HL-60 (cell line): Measurements from ENCODE around the gene CYP3A4.

Experiments
- DNase-seq, 2 experiments: peaks; one replicate each; pipeline ENCODE4 v3.0.0-alpha.2; 2010 to 2020; ENCODE audit warnings: low read depth in 1 of 2, low spot score in 1 of 2
- H3K27ac ChIP-seq: fragments of 250-450 bp; sonication (Bioruptor Pico); replicated peaks from 2 replicates; pipeline ENCODE4 v1.5.1; 2020; ENCODE audit warnings: mild to moderate bottlenecking, moderate library complexity
- H3K27me3 ChIP-seq: fragments of 250-450 bp; sonication (Bioruptor Pico); 2 replicates; pipeline ENCODE4 v1.5.1; 2021; ENCODE audit warnings: mild to moderate bottlenecking, moderate library complexity; ENCODE audit not compliant: insufficient read depth, poor library complexity, severe bottlenecking
- H3K4me3 ChIP-seq: replicated peaks from 2 replicates; pipeline ENCODE4 v1.5.1; 2011; ENCODE audit warnings: mild to moderate bottlenecking, control low read depth, low read length; ENCODE audit not compliant: insufficient read depth
- GABPA ChIP-seq: IDR thresholded peaks from 2 replicates; pipeline ENCODE4 v1.6.1; 2012; ENCODE audit warnings: low read depth
- POLR2AphosphoS5 ChIP-seq: IDR thresholded peaks from 2 replicates; pipeline ENCODE4 v1.6.1; 2012; ENCODE audit warnings: low read depth
- SPI1 ChIP-seq: IDR thresholded peaks from 2 replicates; pipeline ENCODE4 v1.6.1; 2012; ENCODE audit warnings: low read depth, mild to moderate bottlenecking, borderline replicate concordance
- TF ChIP-seq, protein P1 (sequence below): IDR thresholded peaks from one replicate; pipeline ENCODE4 v1.5.1; 2011; ENCODE audit warnings: low read length, control low read depth, inconsistent platforms; ENCODE audit not compliant: insufficient read depth
- TF ChIP-seq, protein P2 (sequence below): IDR thresholded peaks from 2 replicates; pipeline ENCODE4 v1.6.1; 2012; ENCODE audit warnings: low read depth; ENCODE audit not compliant: insufficient replicate concordance

Gene CYP3A4

DNA sequence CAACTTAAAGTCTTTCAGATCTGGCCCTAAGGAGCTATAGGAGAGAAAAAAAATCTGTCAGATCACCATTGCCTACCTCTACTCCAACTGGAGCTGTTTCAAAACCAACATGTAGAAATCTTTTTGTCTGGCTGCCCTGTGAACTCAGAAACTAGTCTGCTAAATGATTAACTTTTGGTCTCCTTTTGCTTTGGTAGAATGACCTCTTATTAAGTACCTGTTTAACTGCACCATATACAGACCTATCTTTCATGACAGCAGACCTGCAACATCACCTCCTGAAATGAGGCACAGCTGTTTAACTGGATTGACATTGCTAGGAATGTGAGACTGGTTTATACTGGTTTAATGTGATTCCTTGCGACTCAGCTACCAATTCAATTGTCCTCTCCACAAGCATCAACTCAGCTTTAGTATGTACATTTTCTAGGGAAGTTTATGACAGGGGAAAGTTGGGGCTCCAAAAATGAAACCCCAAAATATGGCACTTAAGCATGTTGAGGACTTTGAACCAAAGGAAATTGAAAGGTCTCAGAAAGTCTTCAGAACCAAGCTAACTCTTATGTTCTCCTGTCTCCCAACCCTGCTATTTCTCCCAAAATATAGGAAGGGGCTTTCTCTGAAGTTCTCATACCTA is 45.7 kb upstream of the CYP3A4 start:
- H3K27ac ChIP-seq = no peak overlapping the region
- H3K4me3 ChIP-seq = no peak overlapping the region
- no peak for DNase-seq
- no peaks in the 10 kb centered on the region for H3K27me3 ChIP-seq
- TF ChIP-seq, protein P1, sequence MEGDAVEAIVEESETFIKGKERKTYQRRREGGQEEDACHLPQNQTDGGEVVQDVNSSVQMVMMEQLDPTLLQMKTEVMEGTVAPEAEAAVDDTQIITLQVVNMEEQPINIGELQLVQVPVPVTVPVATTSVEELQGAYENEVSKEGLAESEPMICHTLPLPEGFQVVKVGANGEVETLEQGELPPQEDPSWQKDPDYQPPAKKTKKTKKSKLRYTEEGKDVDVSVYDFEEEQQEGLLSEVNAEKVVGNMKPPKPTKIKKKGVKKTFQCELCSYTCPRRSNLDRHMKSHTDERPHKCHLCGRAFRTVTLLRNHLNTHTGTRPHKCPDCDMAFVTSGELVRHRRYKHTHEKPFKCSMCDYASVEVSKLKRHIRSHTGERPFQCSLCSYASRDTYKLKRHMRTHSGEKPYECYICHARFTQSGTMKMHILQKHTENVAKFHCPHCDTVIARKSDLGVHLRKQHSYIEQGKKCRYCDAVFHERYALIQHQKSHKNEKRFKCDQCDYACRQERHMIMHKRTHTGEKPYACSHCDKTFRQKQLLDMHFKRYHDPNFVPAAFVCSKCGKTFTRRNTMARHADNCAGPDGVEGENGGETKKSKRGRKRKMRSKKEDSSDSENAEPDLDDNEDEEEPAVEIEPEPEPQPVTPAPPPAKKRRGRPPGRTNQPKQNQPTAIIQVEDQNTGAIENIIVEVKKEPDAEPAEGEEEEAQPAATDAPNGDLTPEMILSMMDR = no peak
- TF ChIP-seq SPI1 (no peak), POLR2AphosphoS5 (no peak), GABPA (no peak)
- TF ChIP-seq, protein P2, sequence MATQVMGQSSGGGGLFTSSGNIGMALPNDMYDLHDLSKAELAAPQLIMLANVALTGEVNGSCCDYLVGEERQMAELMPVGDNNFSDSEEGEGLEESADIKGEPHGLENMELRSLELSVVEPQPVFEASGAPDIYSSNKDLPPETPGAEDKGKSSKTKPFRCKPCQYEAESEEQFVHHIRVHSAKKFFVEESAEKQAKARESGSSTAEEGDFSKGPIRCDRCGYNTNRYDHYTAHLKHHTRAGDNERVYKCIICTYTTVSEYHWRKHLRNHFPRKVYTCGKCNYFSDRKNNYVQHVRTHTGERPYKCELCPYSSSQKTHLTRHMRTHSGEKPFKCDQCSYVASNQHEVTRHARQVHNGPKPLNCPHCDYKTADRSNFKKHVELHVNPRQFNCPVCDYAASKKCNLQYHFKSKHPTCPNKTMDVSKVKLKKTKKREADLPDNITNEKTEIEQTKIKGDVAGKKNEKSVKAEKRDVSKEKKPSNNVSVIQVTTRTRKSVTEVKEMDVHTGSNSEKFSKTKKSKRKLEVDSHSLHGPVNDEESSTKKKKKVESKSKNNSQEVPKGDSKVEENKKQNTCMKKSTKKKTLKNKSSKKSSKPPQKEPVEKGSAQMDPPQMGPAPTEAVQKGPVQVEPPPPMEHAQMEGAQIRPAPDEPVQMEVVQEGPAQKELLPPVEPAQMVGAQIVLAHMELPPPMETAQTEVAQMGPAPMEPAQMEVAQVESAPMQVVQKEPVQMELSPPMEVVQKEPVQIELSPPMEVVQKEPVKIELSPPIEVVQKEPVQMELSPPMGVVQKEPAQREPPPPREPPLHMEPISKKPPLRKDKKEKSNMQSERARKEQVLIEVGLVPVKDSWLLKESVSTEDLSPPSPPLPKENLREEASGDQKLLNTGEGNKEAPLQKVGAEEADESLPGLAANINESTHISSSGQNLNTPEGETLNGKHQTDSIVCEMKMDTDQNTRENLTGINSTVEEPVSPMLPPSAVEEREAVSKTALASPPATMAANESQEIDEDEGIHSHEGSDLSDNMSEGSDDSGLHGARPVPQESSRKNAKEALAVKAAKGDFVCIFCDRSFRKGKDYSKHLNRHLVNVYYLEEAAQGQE = no peak

DNA sequence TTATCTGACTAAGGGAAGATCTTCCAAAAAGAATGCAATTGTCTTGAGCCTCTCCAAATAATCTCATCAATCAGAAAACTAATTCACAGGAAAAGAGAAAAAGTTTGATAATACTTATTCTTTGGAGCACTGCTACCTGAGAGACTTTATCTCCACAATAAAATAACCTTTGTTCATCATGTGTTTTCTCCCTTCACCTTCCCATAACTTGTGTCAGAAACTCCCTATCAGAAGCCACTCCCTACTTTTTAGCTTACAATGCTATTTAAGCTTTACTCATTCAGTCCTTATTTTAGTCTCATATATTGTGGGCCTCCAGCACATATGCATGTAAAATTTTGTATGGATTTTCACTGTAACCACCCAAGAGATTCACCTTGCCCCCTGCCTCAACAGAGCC is 44.8 kb upstream of the CYP3A4 start:
- no peak for DNase-seq
- TF ChIP-seq POLR2AphosphoS5 = no peak
- TF ChIP-seq, protein P1 = no peak
- TF ChIP-seq, protein P2 = no peak
- no peak for TF ChIP-seq SPI1
- no peak for TF ChIP-seq GABPA
- Histone ChIP-seq H3K4me3 (no peak overlapping the region), H3K27ac (no peak overlapping the region), H3K27me3 (no peaks in the 10 kb centered on the region)

DNA sequence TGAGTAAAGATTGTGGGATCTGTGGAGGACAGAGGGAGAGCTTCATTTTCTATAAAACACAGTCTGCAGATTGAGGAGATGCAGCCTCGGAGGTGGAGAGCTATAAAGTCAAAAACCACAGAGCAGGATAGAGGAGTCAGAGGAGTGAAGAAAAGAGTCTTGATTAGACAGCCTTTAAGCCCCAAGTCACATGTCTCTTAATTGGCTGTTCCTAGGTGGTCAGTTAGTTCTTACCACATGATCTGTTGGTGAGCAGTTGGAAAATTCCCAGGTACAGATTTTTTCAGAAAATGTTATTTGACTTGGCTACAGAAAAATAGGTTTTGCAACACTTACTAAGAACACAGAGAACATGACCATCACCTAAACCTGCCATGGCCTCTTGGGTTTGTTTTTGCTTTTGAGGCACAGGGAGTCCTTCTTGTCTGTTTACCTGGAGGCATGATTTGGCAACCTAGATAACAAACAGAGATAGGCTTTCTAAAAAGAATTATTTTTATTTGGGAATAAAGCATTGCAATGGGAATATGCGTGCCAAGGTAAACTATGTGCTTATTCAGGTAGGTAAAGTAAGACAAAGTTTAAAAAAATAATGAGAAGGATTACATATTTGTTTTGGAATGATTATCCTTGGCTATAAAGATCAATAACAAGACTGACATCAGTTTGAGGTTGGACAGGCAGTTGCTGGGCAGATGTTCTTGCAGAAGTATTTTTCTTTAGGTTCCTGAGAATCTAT is 43.2 kb upstream of the CYP3A4 start:
- Histone ChIP-seq H3K27me3 (no peaks in the 10 kb centered on the region), H3K27ac (no peak overlapping the region), H3K4me3 (no peak overlapping the region)
- no peak for TF ChIP-seq POLR2AphosphoS5
- TF ChIP-seq, protein P2 = no peak
- no peak for TF ChIP-seq GABPA
- no peak for DNase-seq
